Measurements from ENCODE around the gene LAMA5.
"Not testable (repeated sequence)": the region's sequence is repeated elsewhere in the genome, so short reads cannot be mapped to it uniquely, and the experiment has no call there.

The LAMA5 gene

GRCh38 chr20:62387933-62388635, 21.0 kb upstream of the LAMA5 start:
- no peak for DNase-seq

GRCh38 chr20:62387219-62387913, 20.3 kb upstream of the LAMA5 start:
- peak; percentile 37 for DNase-seq

GRCh38 chr20:62386383-62387218, 19.5 kb upstream of the LAMA5 start, which contains the start of gene RPS21:
TSS of gene RPS21 (plus strand) at chr20:62387103. CDS start at chr20:62387339, 236 bp downstream.
- DNase-seq, result peak; percentile 94

GRCh38 chr20:62382306-62383198, 15.4 kb upstream of the LAMA5 start:
- DNase-seq, result peak; percentile 83

GRCh38 chr20:62381842-62382241, 14.7 kb upstream of the LAMA5 start:
- DNase-seq, result no peak

- no peak for DNase-seq
Observed at GRCh38 chr20:62381202-62381797, 14.2 kb upstream of the LAMA5 start.

GRCh38 chr20:62378215-62378614, 11.1 kb upstream of the LAMA5 start:
- DNase-seq, result no peak

GRCh38 chr20:62377615-62378178, 10.6 kb upstream of the LAMA5 start:
- DNase-seq, result no peak

GRCh38 chr20:62377064-62377461, 10.0 kb upstream of the LAMA5 start:
- DNase-seq, result no peak

GRCh38 chr20:62376112-62377063, 9.3 kb upstream of the LAMA5 start:
- no peak for DNase-seq

GRCh38 chr20:62374331-62375152, 7.4 kb upstream of the LAMA5 start:
- no peak for DNase-seq

- DNase-seq, result not testable (repeated sequence)
Observed at GRCh38 chr20:62373631-62374179, 6.6 kb upstream of the LAMA5 start.

GRCh38 chr20:62372042-62372993, 5.2 kb upstream of the LAMA5 start:
- no peak for DNase-seq

- DNase-seq, result no peak
Observed at GRCh38 chr20:62371588-62372041, 4.5 kb upstream of the LAMA5 start.

- DNase-seq, result no peak
Observed at GRCh38 chr20:62370807-62371587, 3.9 kb upstream of the LAMA5 start.

- DNase-seq, result no peak
Observed at GRCh38 chr20:62370115-62370806, 3.1 kb upstream of the LAMA5 start.

- no peak for DNase-seq
Observed at GRCh38 chr20:62369815-62370114, 2.7 kb upstream of the LAMA5 start.

All from NCI-H2171 treated with DMSO at 0.1 percent for 48 hours (cell line).